ENCODE data around the gene IFNG-AS1. TPM values are rescaled to one million over a fixed set of nuclear protein-coding genes. Genes with fewer than 3 reads are reported as not detected.

The IFNG-AS1 gene
- total and polyA plus RNA-seq, 2 experiments from 2014 or later: not detected

GRCh38 chr12:67988601-67989021 lies 636 bp upstream of the IFNG-AS1 start:
- H3K4me1 ChIP-seq (ENCODE audit: insufficient read depth): no peaks in the 10 kb centered on the region
- no peak overlapping the region for H3K4me2 ChIP-seq
- no peaks in the 10 kb centered on the region for H3K79me2 ChIP-seq
- WGBS (ENCODE audit: low lambda C conversion rate, missing lambda C conversion rate): 71% methylated on average over 1 of the region's 1 CpG
- TF ChIP-seq EZH2phosphoT487 (IDR thresholded peaks at IDR 0.05; ENCODE audit: low read depth, severe bottlenecking, unreplicated experiment) (no peak), EZH2 (IDR thresholded peaks at IDR 0.05; ENCODE audit: borderline replicate concordance) (no peak), CTCF (IDR thresholded peaks at IDR 0.05; ENCODE audit: poor library complexity) (no peak)
- no peaks in the 10 kb centered on the region for H3K27me3 ChIP-seq
- no peaks in the 10 kb centered on the region for H4K20me1 ChIP-seq (ENCODE audit: insufficient read depth, poor library complexity, severe bottlenecking)
- H3K4me3 ChIP-seq: no peak overlapping the region
- no peaks in the 10 kb centered on the region for H3K36me3 ChIP-seq (replicated peaks; ENCODE audit: insufficient read depth, low read depth)
- no peaks in the 10 kb centered on the region for H3K9me3 ChIP-seq (ENCODE audit: low read depth)
- no peak overlapping the region for H2AFZ ChIP-seq
- no peak for DNase-seq (ENCODE audit: low spot score)
- no peaks in the 10 kb centered on the region for H3K9me2 ChIP-seq (replicated peaks; ENCODE audit: insufficient read depth)
- H3K27ac ChIP-seq: no peak overlapping the region

DNA sequence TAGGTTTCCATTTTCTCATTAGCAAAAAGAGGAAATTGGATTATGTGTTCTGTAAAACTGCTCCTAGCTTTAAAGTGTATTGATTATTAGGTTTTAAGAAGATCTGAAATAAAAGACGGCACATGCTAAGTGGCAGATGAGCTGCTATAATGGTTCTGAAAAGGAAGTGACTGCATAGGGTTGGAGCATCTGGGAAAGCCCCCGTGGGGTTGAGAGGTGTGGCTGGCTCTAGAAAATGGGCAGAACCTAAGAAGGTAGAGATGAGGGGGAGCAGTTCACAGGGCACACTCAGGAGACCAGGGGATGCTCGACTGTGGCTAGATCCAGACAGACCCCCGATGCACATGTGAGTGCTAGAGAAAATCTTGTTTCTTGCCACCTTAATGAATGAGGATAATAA lies 1.9 kb downstream of the IFNG-AS1 start:
- no peaks in the 10 kb centered on the region for H3K9me2 ChIP-seq (replicated peaks; ENCODE audit: insufficient read depth)
- WGBS (ENCODE audit: low lambda C conversion rate, missing lambda C conversion rate): 90% methylated on average over 4 of the region's 4 CpGs

GRCh38 chr12:67993143-67993542 lies 3.9 kb downstream of the IFNG-AS1 start:
- WGBS (ENCODE audit: low lambda C conversion rate, missing lambda C conversion rate): 72% methylated on average over 2 of the region's 2 CpGs
- no peaks in the 10 kb centered on the region for H3K36me3 ChIP-seq (replicated peaks; ENCODE audit: insufficient read depth, low read depth)
- no peak for DNase-seq (ENCODE audit: low spot score)
- no peak overlapping the region for H3K27ac ChIP-seq
- H3K79me2 ChIP-seq: no peaks in the 10 kb centered on the region
- H2AFZ ChIP-seq: no peak overlapping the region
- no peaks in the 10 kb centered on the region for H3K4me1 ChIP-seq (ENCODE audit: insufficient read depth)
- H3K9me3 ChIP-seq (ENCODE audit: low read depth): no peaks in the 10 kb centered on the region
- no peaks in the 10 kb centered on the region for H4K20me1 ChIP-seq (ENCODE audit: insufficient read depth, poor library complexity, severe bottlenecking)
- H3K27me3 ChIP-seq: no peaks in the 10 kb centered on the region
- TF ChIP-seq EZH2phosphoT487 (IDR thresholded peaks at IDR 0.05; ENCODE audit: low read depth, severe bottlenecking, unreplicated experiment) (no peak), EZH2 (IDR thresholded peaks at IDR 0.05; ENCODE audit: borderline replicate concordance) (no peak), CTCF (IDR thresholded peaks at IDR 0.05; ENCODE audit: poor library complexity) (no peak)
- H3K4me2 ChIP-seq: no peak overlapping the region
- H3K4me3 ChIP-seq: no peak overlapping the region
- H3K9me2 ChIP-seq (replicated peaks; ENCODE audit: insufficient read depth): no peaks in the 10 kb centered on the region

More for the DNA sequence above, 1.9 kb downstream of the IFNG-AS1 start:
- no peaks in the 10 kb centered on the region for H3K36me3 ChIP-seq (replicated peaks; ENCODE audit: insufficient read depth, low read depth)
- no peaks in the 10 kb centered on the region for H4K20me1 ChIP-seq (ENCODE audit: insufficient read depth, poor library complexity, severe bottlenecking)
- H3K4me3 ChIP-seq: no peak overlapping the region
- no peak overlapping the region for H3K4me2 ChIP-seq
- no peaks in the 10 kb centered on the region for H3K4me1 ChIP-seq (ENCODE audit: insufficient read depth)
- no peak for DNase-seq (ENCODE audit: low spot score)
- no peak overlapping the region for H3K27ac ChIP-seq
- H3K79me2 ChIP-seq: no peaks in the 10 kb centered on the region
- H2AFZ ChIP-seq: no peak overlapping the region
- TF ChIP-seq EZH2 (IDR thresholded peaks at IDR 0.05; ENCODE audit: borderline replicate concordance) (no peak), CTCF (IDR thresholded peaks at IDR 0.05; ENCODE audit: poor library complexity) (no peak), EZH2phosphoT487 (IDR thresholded peaks at IDR 0.05; ENCODE audit: low read depth, severe bottlenecking, unreplicated experiment) (no peak)
- no peaks in the 10 kb centered on the region for H3K9me3 ChIP-seq (ENCODE audit: low read depth)
- H3K27me3 ChIP-seq: no peaks in the 10 kb centered on the region

DNA sequence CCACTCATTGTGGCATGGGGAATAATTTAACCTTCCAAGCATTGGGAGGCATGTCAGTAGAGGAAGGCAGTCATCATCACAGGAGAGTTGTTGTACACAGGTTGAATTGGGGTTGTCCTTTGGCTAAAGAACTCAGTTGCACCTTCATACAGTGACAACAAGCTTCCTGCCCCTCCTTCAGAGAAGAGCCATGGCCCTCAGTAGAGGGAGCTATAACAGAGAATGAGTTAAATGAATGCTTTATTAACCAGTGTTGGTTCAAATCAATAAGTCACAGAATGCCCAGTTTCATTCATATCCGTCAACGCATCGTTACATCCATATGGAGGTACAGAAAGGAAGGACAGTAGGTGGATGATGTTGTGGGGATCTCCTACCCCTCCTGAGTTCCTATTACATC lies 4.8 kb downstream of the IFNG-AS1 start:
- H3K4me1 ChIP-seq (ENCODE audit: insufficient read depth): peaks cover 4% of the 10 kb centered on the region
- no peaks in the 10 kb centered on the region for H4K20me1 ChIP-seq (ENCODE audit: insufficient read depth, poor library complexity, severe bottlenecking)
- H3K4me3 ChIP-seq: no peak overlapping the region
- H3K9me3 ChIP-seq (ENCODE audit: low read depth): no peaks in the 10 kb centered on the region
- TF ChIP-seq EZH2 (IDR thresholded peaks at IDR 0.05; ENCODE audit: borderline replicate concordance) (no peak), CTCF (IDR thresholded peaks at IDR 0.05; ENCODE audit: poor library complexity) (no peak), EZH2phosphoT487 (IDR thresholded peaks at IDR 0.05; ENCODE audit: low read depth, severe bottlenecking, unreplicated experiment) (no peak)
- H3K4me2 ChIP-seq: no peak overlapping the region
- H3K36me3 ChIP-seq (replicated peaks; ENCODE audit: insufficient read depth, low read depth): no peaks in the 10 kb centered on the region
- WGBS (ENCODE audit: low lambda C conversion rate, missing lambda C conversion rate): 81% methylated on average over 3 of the region's 3 CpGs
- no peaks in the 10 kb centered on the region for H3K79me2 ChIP-seq
- no peak overlapping the region for H2AFZ ChIP-seq
- no peaks in the 10 kb centered on the region for H3K9me2 ChIP-seq (replicated peaks; ENCODE audit: insufficient read depth)
- no peak overlapping the region for H3K27ac ChIP-seq
- no peaks in the 10 kb centered on the region for H3K27me3 ChIP-seq
- no peak for DNase-seq (ENCODE audit: low spot score)

All from hepatocyte (in vitro differentiated cells).